BE2C (cell line): ENCODE data around the gene UGT1A10.

Source experiments
- DNase-seq: peaks from one replicate; pipeline ENCODE4 v3.0.0-alpha.2; 2020
- H3K27me3 ChIP-seq: fragments of 250-450 bp; sonication (Bioruptor Pico); 2 replicates; pipeline ENCODE4 v1.5.1; 2020; ENCODE audit warnings: mild to moderate bottlenecking
- H3K36me3 ChIP-seq: fragments of 250-450 bp; sonication (Bioruptor Pico); 2 replicates; pipeline ENCODE4 v1.5.1; 2020; ENCODE audit warnings: mild to moderate bottlenecking
- H3K4me1 ChIP-seq: fragments of 250-450 bp; sonication (Bioruptor Pico); 2 replicates; pipeline ENCODE4 v1.5.1; 2020
- H3K4me3 ChIP-seq: 2 replicates; pipeline ENCODE4 v1.5.1; 2011; ENCODE audit warnings: low read depth, low read length
- H3K9me3 ChIP-seq: fragments of 250-450 bp; sonication (Bioruptor Pico); 2 replicates; pipeline ENCODE4 v1.5.1; 2020
- CTCF ChIP-seq: IDR thresholded peaks from 2 replicates; pipeline ENCODE4 v1.5.1; 2012; ENCODE audit warnings: mild to moderate bottlenecking, low read depth, low read length

The UGT1A10 gene

GRCh38 chr2:233794128-233794658, 157.9 kb downstream of the UGT1A10 start:
- DNase-seq: no peak

GRCh38 chr2:233795735-233796171, 159.5 kb downstream of the UGT1A10 start:
- DNase-seq: no peak
- no peak for TF ChIP-seq CTCF
- H3K4me1 ChIP-seq: no peaks in the 10 kb centered on the region
- H3K36me3 ChIP-seq: no peaks in the 10 kb centered on the region
- H3K9me3 ChIP-seq: no peaks in the 10 kb centered on the region
- H3K27me3 ChIP-seq: no peaks in the 10 kb centered on the region
- H3K4me3 ChIP-seq: no peak overlapping the region

More at GRCh38 chr2:233794128-233794658, 157.9 kb downstream of the UGT1A10 start:
- H3K4me3 ChIP-seq: no peak overlapping the region
- H3K9me3 ChIP-seq: no peaks in the 10 kb centered on the region
- no peak for TF ChIP-seq CTCF
- no peaks in the 10 kb centered on the region for H3K36me3 ChIP-seq
- no peaks in the 10 kb centered on the region for H3K4me1 ChIP-seq
- no peaks in the 10 kb centered on the region for H3K27me3 ChIP-seq

- Histone ChIP-seq H3K27me3 (no peaks in the 10 kb centered on the region), H3K4me1 (no peaks in the 10 kb centered on the region), H3K9me3 (no peaks in the 10 kb centered on the region), H3K36me3 (no peaks in the 10 kb centered on the region), H3K4me3 (no peak overlapping the region)
- TF ChIP-seq CTCF: no peak
- no peak for DNase-seq
Measured at GRCh38 chr2:233796254-233796653, 160.0 kb downstream of the UGT1A10 start.

GRCh38 chr2:233798335-233799086, 162.3 kb downstream of the UGT1A10 start:
- Histone ChIP-seq H3K4me1 (no peaks in the 10 kb centered on the region), H3K4me3 (no peak overlapping the region), H3K9me3 (no peaks in the 10 kb centered on the region), H3K36me3 (no peaks in the 10 kb centered on the region), H3K27me3 (no peaks in the 10 kb centered on the region)
- TF ChIP-seq CTCF: no peak
- no peak for DNase-seq

GRCh38 chr2:233799087-233799665, 162.9 kb downstream of the UGT1A10 start:
- H3K9me3 ChIP-seq: no peaks in the 10 kb centered on the region
- H3K36me3 ChIP-seq: no peaks in the 10 kb centered on the region
- no peak overlapping the region for H3K4me3 ChIP-seq
- H3K4me1 ChIP-seq: no peaks in the 10 kb centered on the region
- TF ChIP-seq CTCF: no peak
- no peak for DNase-seq
- no peaks in the 10 kb centered on the region for H3K27me3 ChIP-seq

GRCh38 chr2:233799716-233800115, 163.5 kb downstream of the UGT1A10 start:
- Histone ChIP-seq H3K4me1 (no peaks in the 10 kb centered on the region), H3K9me3 (no peaks in the 10 kb centered on the region), H3K36me3 (no peaks in the 10 kb centered on the region), H3K4me3 (no peak overlapping the region), H3K27me3 (no peaks in the 10 kb centered on the region)
- no peak for TF ChIP-seq CTCF
- DNase-seq: no peak
